ENCODE measurements around the gene SESTD1.
"Not testable (repeated sequence)": the region's sequence is repeated elsewhere in the genome, so short reads cannot be mapped to it uniquely, and the experiment has no call there.

Gene SESTD1

DNA sequence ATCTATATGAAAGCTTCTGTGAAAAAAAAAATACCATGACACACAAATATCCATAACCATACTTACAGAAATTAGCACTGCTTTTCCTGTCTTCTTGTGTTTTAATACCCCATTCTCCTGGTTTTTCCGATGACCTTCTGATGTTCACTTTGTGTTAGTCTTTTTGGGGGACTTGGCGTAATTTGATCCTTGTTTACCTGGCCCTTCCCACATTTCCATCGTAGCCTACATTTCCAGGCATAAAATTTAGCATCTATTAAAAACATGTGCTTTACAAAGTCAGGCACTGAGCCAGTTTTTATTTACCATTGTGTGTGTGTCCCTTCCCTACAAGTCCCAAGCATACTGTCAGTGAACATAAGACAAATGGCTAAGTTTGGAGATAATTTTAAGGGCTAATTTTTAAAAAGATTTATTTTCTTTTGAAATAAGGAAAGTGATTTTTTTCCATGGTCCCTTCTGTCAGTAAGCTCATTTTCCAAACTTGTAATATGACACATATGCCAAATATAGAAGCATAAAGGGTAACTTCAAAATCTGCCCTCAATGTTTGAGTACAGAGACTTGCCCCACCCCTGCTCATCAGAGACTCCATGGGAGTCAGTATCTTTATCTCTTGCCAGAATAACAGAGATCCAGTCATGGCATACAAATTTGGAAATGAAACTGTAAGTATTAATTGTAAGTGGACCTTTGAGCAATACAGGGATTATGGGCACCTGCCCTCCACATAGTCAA lies 27.3 kb downstream of the SESTD1 start:
- ATAC-seq: no peak

DNA sequence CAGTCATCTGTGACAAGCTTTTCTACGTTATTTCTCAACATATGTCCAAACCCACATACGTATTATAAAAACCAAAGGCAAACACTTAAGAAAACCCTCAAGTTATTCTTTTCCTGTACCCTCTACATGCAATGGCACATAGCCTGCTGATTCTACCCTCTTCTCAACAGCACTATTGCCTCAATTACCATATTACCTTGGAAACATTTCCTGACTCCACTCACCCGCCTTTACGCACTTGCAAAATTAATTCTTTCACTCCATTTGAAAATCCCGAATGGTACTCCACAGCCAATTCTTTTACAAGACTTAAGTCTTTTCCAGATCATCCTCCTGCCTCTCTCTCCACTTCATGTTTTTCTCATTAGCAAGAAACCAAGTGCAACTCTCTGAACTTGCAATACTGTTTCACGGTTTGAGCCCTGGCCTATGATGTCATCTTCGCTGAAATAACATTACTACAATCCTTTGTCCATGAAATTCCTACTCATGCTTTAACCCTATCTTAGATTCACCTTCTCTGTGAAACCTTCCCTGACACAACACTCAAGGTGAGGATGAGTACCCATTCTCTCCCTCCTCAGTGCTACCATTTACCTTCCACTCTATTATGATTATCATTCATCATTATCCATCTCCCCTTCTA lies 29.0 kb downstream of the SESTD1 start:
- no peak for ATAC-seq

DNA sequence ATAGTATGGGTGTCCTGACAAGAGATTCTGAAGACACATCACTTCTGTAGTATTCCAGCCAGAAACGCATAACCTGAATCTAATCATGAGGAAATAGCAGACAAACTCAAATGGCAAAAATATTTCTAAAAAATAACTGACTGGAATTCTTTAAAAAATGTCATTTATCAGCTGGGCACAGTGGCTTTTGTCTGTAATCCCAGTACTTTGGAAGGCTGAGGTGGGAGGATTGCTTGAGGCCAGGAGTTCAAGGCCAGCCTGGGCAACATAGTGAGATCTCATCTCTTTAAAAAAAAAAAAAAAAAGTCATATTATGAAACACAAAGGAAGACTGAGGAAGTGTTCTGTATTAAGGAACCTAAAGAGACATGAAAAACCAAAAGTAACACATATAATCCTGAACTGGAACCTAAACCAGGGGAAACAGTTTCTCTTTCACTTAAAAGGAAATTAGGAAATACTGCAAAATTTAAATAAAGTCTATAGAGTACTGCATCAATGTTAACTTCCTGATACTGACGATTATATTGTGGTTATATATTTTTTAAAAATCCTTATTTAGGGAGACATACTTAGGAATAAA lies 29.9 kb downstream of the SESTD1 start:
- ATAC-seq: no peak

DNA sequence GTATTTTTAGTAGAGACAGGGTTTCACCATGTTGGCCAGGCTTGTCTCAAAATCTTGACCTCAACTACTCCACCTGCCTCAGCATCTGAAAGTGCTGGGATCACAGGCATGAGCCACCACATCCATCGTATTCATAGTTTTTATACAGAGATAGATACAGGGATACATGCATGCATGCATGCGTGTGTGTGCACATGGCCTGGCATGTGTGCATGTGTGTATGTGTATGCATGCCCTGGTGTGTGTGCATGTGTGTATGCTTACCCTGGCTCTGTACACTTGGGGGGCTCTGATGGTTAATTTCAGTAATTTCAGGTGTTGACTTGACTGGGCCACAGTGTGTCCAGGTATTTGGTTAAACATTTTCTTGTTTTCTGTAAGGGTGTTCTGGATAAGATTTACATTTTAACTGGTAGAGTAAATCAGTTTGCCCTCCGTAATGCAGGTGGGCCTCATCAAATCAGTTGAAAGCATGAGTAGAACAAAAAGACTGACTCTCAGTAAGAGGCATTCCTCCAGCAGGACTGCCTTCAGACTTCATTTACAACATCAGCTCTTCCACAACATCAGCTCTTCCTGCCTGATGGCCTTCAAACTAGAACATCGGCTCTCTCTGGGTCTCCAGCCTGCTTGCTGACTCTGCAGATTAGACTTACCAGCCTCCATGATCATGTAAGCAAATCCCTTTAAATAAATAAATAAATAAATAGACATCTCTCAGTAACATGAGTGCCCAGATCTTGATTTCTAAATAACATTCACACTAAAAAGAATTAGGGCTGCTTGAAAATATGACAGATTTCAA lies 30.8 kb downstream of the SESTD1 start:
- no peak for ATAC-seq

DNA sequence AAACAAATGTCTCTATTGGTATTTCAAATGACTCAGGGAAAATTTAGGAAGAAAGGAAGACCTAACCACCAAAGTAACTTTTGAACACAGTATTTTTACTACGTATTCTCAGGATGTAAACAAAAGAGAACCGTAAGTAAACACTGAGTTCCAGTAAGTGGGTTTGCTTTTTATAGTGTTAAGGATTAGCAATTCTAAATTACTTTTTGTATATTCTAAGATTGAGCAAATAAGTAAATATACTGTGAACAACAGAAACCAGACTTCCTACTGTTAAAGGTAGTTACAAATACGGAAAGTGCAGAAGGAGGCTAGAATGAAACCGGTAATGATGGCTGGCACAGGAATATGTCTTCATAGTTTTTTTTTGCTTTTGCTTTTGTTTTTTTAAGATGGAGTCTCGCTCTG lies 31.5 kb downstream of the SESTD1 start:
- ATAC-seq: no peak

DNA sequence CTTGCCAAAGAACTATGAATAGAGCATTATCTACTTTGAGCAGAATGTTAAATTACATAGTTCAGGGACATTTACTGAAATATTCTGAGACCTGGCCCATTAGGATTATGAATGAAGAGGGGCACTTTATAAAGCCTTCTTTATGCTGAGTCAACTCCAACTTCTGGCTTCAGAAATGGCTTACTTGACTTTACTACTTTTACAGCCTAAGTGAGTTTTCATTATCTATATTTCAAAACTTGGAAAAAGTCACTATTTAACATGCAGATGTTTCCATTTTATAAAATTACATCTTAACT lies 37.7 kb downstream of the SESTD1 start:
- ATAC-seq: no peak

DNA sequence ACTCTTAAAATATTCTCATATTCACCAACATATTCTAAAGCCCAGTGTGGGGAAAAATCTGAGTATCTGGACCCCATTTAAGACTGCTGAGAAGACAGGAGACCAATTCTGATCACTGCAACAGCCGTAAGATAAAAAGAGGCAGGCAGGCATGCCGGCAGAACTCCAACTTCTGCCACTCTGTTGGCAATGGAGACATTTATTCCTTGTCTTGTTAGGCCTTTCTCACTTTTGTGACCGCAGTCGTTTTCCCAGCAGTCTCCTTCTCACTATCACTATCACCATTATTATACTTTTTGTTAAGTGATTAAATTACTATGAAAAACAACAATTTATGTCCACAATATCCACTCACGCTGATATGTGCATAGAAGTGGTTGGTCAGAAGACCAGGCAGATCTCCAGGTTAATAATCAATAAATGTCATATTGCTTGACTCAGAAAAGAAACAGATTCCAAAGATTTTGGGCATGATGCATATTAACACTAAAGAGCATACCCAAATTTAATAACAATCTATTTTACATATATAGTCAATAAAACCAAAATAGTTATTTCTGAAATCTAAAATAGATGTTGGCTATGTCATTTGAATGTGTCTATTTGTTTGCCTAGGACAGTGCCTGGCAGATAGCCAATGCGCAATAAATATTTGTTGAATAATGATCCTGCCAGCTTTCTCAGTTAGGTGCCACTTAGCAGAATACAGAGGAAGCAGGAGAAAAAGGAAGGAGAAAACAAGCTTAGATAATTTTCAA lies 38.2 kb downstream of the SESTD1 start:
- no peak for ATAC-seq

DNA sequence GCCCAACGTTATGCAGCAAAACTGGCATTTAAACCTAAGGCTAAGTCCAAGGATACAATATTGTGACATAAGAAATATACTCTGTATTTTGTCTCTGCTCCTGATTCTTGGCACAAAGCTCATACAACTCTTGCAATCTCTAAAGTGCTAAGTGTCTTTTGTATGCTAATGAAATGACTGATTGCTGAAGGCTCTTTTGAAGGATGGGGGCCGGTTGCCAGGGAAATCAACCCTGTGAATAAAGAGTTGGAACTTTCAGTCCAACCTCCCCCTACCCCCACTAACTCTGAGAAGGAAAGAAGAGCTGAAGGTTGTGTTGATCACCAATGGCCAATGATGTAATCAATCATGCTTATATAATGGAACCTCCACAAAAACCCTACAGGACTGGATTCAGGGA lies 40.3 kb downstream of the SESTD1 start:
- ATAC-seq: no peak

DNA sequence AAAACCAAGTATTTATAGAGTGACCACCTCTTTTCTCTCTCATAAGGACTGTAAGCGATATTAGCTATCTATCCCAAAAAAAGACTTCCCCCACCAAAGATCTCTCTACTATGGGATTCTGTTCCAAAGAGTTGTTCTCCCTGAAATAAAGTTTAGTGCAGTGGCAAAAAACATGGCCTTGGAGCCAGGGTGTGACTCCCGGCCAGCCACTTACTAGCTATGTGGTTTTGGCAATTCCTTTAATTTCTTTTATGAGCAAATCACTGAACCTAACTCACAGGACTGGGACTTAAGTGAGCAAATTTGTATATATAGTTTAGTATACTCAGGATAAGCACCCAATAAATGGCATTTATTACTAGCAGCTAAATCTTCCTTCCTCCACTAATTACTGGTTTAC lies 42.6 kb downstream of the SESTD1 start:
- no peak for ATAC-seq

DNA sequence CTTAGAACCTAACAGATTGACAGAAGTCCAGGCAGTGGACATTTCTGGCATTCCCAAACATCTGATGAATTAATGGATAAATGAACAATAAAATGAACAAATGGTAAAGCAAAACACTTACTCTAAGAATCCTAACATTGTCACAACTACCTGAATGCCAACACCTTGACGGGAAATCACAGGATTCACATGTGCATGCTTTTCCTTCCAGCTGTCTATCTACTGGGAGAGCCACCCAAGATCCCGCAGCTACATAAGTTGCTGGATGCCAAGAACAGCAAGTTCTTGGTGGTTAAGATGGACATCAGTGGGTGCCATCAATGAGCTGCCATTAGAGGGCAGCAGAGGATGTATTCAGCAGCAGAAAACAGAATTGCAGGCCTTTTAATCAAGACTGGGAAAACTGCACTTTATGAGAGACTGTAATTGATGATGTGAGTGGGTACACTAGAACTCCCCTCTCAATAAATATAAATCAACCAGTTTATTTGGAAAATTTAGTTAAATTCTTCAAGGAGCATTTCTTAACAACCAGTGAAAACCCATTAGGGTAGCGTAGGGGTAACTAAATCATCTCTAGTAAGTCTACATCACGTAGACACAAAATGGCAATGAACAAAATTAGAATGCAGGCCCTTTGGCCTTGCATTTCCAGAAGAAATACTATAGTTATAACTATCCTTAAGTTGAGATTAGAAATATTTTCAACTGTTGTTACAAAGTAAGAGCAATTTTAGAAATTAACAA lies 45.6 kb downstream of the SESTD1 start:
- peak in 1 of 2 donors; percentile 62 for ATAC-seq

DNA sequence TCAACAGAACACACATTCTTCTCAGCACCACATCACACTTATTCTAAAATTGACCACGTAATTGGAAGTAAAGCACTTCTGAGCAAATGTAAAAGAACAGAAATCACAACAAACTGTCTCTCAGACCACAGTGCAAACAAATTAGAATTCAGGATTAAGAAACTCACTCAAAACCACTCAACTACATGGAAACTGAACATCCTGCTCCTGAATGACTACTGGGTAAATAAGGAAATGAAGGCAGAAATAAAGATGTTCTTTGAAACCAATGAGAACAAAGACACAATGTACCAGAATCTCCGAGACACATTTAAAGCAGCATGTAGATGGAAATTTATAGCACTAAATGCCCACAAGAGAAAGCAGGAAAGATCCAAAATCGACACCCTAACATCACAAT lies 50.0 kb downstream of the SESTD1 start:
- ATAC-seq: not testable (repeated sequence)

DNA sequence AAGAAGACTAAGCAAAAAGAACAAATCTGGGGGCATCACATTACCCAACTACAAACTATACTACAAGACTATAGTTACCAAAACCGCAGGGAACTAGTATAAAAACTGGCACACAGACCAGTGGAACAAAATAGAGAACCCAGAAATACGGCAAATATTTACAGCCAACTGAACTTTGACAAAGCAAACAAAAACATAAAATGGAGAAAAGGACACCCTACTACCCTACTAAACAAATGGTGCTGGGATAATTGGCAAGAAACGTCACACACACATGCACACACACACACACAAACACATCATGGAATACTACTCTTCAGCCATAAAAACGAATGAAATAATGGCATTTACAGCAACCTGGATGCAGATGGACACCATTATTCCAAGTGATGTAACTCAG lies 53.3 kb downstream of the SESTD1 start:
- no peak for ATAC-seq

DNA sequence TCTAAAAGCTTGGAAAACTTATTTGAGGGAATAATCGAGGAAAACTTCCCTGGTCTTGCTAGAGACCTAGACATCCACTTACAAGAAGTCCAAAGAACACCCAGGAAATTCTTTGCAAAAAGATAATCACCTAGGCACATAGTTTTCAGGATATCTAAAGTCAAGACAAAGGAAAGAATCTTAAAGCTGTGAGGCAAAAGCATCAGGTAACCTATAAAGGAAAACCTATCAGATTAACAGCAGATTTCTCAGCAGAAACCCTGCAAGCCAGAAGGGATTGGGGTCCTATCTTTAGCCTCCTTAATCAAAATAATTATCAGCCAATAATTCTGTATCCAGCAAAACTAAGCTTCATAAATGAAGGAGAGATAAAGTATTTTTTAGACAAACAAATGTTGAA lies 56.4 kb downstream of the SESTD1 start:
- ATAC-seq: not testable (repeated sequence)

DNA sequence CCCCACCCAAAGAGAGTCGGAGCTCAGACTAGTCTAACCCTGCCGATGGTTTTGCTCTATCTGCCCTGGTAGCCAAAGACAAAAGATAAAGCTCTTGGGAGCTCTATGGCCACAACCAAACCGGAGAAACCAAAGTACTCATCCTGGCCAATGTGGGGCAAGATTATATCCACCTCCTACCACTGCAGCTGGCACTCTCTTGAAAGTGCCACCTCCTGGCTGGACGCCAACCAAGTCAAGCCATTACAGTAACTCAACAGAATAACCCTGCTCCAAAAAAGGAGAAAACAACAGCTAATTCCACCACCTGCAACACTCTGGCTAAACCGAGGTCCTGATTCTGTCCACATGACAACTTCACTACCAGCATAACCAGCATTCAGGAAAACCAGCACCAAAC lies 57.6 kb downstream of the SESTD1 start:
- no peak for ATAC-seq

DNA sequence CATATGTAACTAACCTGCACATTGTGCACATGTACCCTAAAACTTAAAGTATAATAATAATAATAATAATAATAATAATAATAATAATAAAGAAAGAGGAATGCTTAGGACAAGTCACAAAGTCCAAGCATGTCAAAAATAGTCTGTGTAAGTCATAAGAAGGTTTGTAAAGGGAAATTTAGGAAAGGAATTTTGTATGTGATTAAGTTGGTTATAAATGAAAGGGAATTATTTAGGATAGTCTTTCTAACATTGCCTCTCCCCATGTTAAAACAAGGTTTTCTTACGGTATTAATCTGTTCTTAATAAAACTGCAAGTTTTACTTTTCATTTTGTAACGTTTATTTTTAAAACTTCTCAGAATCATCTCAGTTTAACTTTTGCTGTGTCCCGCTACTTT lies 62.8 kb downstream of the SESTD1 start:
- no peak for ATAC-seq

DNA sequence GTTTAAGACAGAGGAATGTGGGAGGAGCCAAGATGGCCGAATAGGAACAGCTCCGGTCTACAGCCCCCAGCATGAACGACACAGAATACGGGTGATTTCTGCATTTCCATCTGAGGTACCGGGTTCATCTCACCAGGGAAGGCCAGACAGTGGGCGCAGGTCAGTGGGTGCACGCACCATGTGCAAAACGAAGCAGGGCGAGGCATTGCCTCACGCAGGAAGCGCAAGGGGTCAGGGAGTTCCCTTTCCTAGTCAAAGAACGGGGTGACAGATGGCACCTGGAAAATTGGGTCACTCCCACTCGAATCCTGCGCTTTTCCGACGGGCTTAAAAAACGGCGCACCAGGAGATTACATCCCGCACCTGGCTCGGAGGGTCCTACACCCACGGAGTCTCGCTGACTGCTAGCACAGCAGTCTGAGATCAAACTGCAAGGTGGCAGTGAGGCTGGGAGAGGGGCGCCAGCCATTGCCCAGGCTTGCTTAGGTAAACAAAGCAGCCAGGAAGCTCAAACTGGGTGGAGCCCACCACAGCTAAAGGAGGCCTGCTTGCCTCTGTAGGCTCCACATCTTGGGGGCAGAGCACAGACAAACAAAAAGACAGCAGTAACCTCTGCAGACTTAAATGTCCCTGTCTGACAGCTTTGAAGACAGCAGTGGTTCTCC lies 68.6 kb downstream of the SESTD1 start:
- not testable (repeated sequence) for ATAC-seq

DNA sequence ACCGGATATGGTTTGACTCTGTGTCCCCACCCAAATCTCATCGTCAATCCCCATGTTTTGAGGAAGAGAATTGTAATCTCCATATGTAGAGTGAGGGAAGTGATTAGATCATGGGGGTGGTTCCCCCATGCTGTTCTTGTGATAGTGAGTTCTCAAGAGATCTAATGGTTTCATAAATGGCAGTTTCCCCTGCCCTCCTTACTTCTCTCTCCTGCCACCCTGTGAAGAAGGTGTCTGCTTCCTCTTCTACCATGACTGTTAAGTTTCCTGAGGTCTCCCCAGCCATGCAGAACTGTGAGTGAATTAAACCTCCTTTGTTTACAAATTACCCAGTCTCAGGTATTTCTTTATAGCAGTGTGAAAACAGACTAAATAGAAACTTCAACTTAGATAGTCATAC lies 69.5 kb downstream of the SESTD1 start:
- ATAC-seq: no peak

DNA sequence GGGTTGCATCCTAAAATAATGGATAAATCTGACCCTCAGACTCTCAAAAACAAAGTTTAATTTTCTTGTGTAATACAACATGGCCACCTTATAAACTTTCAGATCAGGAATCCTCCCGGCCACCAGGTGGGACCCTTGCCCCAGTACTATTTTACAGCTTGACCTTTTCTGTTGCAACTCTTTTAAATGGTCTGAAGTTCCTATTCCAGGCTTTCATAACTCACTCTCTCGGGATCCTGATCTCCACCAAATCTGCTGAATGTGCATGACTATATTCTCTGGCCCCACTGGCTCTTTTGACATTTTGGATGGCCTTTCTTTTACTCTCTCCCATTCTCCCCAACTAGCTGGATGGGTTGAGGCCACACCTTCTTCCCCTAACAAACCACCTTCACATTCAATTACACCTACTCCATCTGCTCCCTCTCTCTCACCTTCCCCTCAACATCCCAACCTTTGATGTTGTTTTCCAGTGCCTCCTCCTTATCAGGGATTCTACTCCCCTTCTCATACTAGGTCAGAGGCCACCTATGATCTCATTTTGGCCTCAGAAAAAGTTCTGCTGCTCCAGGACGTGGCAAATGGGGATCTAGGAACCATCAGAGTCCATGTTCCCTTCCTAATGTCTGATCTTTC lies 70.8 kb downstream of the SESTD1 start:
- no peak for ATAC-seq

DNA sequence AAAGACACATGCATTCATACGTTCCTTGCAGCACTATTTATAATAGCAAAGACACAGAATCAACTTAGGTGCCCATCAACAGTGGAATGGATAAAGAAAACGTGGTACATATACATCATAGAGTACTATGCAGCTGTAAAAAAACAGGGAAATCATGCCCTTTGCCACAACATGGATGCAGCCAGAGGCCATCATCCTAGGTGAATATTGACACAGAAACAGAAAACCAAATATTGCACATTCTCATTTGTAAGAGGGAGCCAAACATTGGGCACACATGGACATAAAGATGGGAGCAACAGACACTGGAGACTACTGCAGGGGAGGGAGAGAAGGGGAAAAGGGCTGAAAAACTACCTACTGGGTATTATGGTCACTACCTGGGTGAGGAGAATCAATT lies 73.5 kb downstream of the SESTD1 start:
- ATAC-seq: no peak

DNA sequence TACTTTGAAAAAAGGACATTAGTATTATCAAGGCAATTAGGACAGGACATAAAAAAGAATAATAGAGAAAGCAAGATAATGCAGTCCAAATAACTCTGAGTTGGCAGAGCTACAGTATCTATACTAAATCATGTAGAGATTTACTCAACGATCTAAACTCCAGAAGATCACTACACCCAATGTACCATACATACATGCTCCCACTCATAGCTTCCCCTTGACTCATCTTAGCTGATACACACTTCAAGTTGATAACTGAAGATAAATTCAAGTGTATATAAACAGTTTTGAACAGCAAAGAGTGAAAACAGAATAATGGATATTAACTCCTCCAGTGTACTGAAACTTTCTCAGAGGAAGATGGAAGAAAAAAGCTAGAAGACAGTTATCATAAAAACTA lies 78.5 kb downstream of the SESTD1 start:
- peak in 1 of 2 donors; percentile 41 for ATAC-seq

DNA sequence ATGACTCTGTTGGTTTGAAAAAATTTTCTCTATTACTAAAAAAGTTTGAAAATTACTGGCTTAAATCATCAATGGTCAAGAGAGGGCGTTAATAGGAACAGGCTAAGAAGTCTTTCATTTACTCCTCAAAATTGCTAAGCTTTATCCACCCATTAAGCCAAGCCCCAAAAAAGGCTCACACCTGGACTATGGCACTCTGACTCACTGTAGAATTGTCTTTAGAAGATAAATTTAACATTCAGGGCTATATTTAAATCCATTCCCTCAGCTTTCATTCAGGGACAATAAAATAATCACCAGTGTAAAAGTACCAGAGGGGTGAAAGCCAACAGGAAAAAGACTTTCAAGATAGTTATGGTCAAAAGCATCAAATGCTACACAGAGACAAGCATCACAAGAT lies 80.0 kb downstream of the SESTD1 start:
- ATAC-seq: no peak
